Measurements from ENCODE around the gene E2F4. TPM values are rescaled to one million over a fixed set of nuclear protein-coding genes. Genes with fewer than 3 reads are reported as not detected.
A peak's percentile ranks its signal among the peaks of the same experiment; 100 is the strongest.

Gene E2F4
- total RNA-seq, 4 donors from 2014 or later: 84.9 to 156 (median 107) TPM

DNA sequence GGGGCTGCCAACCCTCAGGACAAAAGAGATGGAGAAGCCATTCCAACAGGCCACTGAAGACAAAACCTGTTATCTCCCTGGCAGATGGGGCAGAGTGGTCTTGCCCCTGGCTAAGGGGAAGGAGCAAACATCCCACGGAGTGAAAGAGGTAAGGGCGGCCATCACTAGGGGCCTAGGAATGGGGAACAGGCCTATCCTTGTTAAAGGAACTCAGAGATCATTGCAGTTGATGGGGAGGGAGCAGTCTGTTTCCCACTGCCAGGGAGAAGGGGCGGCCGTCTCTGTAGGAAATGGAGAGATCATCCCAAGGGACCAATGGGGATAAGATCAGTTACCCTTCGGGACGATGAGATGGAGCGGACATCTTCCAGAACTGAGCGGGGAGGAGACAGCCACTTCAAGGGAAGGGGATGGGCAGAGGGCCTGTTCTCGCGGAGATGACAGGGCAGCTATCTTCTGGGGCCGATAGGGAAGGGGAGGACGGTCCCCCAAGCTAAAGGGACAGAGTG, 34.4 kb downstream of the E2F4 start:
- DNase-seq (ENCODE audit: low spot score): no peak
- TF ChIP-seq, protein P1, sequence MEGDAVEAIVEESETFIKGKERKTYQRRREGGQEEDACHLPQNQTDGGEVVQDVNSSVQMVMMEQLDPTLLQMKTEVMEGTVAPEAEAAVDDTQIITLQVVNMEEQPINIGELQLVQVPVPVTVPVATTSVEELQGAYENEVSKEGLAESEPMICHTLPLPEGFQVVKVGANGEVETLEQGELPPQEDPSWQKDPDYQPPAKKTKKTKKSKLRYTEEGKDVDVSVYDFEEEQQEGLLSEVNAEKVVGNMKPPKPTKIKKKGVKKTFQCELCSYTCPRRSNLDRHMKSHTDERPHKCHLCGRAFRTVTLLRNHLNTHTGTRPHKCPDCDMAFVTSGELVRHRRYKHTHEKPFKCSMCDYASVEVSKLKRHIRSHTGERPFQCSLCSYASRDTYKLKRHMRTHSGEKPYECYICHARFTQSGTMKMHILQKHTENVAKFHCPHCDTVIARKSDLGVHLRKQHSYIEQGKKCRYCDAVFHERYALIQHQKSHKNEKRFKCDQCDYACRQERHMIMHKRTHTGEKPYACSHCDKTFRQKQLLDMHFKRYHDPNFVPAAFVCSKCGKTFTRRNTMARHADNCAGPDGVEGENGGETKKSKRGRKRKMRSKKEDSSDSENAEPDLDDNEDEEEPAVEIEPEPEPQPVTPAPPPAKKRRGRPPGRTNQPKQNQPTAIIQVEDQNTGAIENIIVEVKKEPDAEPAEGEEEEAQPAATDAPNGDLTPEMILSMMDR (IDR thresholded peaks at IDR 0.05): no peak
- ATAC-seq (ENCODE audit: low FRiP score): peak; percentile 2

DNA sequence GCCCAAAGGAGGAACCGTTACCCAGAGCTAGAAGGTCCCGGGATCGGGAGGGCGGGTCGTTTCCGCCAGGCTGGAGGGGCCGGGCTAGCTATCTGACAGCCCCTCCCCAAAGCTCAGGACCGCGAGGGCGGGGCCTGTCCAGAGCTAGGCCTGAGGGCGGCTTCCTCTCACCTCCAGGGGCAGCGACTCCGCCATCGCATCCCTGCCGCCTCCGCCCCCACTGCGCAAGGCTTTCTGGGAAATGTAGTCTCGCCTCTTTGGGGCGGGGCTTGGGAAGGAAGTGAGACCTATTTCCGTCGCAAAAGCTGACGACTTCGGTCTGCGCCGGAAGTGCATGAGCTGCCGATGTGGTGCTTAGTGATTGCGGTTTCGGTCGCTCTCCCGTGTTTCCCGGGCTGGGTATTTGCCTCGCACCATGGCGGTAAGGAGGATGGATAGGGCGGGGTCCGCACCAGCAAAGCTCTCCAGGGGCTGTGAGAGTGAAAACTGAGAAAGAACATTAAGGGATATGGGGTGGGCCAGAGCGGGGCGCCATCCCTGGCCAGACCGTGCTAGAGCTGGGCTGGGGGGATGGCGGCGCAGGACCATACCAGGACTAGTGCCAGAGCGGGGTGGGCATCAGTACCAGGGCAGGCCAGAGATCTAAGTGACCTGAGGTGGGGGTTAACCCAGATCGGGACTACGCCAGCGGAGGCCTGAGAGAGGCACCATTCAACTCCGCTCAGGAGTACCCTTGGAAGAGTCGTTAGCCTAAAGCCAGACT, 35.0 kb downstream of the E2F4 start, which contains the start of gene TMEM208:
TSS of gene TMEM208 (plus strand) at position 327 of the 763 bp plus-strand sequence. CDS start at position 416, 89 bp downstream.
- ATAC-seq (ENCODE audit: low FRiP score) (peak; percentile 97), DNase-seq (ENCODE audit: low spot score) (peak; percentile 97)
- TF ChIP-seq, protein P1 (IDR thresholded peaks at IDR 0.05): no peak

DNA sequence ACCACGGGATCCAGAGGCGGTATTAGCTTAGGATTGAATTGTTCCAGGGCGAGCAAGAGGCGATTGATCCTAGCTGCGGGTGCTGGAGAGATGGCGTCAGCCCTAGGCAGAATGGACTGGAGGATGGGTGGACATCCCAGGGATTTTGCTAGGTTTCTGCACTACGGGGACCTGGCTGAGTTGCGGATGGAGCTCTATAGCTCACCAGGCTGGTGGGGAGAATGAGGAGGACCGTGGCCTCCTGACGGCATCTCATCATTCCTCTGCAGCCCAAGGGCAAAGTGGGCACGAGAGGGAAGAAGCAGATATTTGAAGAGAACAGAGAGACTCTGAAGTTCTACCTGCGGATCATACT, 35.6 kb downstream of the E2F4 start:
- TF ChIP-seq, protein P1 (IDR thresholded peaks at IDR 0.05): no peak
- ATAC-seq (ENCODE audit: low FRiP score) (no peak), DNase-seq (ENCODE audit: low spot score) (no peak)

DNA sequence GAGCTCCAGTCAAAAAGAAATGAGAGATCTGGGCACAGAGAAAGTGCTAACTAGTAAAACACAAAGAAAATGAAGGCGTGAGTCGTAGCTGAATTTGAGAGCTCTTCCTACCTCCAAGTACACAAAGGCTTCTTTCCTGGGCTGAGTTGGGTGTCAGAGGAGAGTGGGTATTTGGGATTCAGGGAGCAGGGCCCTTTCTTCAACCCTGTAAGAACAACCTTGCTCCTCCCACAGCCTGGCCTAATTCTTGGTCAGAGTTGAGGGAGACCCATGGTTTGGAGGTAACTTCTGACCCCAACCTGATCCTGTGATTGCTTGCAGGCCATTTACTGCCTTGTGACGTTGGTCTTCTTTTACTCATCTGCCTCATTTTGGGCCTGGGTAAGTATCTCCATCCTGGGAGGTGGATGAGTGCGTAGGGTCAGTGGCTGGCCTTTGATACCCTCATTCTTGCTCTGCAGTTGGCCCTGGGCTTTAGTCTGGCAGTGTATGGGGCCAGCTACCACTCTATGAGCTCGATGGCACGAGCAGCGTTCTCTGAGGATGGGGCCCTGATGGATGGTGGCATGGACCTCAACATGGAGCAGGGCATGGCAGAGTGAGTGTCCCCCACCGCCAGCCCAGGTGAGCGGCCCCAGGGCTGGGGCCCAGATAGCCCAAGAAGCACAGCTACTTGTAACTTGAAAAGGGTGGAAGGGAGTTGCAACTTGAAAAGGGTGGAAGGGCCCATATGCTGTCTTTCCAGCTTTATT, 36.3 kb downstream of the E2F4 start:
- no peak for ATAC-seq (ENCODE audit: low FRiP score)
- DNase-seq (ENCODE audit: low spot score): no peak
- TF ChIP-seq, protein P1 (IDR thresholded peaks at IDR 0.05): no peak

DNA sequence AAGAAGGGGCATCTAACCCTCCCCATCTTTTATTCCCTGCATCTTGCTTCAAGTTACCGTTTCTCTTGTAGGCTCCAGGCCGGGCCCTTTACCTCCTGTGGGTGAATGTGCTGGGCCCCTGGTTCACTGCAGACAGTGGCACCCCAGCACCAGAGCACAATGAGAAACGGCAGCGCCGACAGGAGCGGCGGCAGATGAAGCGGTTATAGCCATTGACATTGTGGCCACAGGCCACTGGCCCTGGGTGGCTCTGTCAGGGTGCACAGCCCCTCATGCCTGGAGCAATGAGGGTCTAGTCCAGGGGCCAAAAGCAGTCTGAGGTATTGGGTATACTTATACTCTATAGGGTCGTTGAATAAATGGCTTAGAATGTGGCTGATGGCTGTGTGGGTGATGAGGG, 37.0 kb downstream of the E2F4 start:
- ATAC-seq (ENCODE audit: low FRiP score): no peak
- no peak for DNase-seq (ENCODE audit: low spot score)
- TF ChIP-seq, protein P1 (IDR thresholded peaks at IDR 0.05): no peak

DNA sequence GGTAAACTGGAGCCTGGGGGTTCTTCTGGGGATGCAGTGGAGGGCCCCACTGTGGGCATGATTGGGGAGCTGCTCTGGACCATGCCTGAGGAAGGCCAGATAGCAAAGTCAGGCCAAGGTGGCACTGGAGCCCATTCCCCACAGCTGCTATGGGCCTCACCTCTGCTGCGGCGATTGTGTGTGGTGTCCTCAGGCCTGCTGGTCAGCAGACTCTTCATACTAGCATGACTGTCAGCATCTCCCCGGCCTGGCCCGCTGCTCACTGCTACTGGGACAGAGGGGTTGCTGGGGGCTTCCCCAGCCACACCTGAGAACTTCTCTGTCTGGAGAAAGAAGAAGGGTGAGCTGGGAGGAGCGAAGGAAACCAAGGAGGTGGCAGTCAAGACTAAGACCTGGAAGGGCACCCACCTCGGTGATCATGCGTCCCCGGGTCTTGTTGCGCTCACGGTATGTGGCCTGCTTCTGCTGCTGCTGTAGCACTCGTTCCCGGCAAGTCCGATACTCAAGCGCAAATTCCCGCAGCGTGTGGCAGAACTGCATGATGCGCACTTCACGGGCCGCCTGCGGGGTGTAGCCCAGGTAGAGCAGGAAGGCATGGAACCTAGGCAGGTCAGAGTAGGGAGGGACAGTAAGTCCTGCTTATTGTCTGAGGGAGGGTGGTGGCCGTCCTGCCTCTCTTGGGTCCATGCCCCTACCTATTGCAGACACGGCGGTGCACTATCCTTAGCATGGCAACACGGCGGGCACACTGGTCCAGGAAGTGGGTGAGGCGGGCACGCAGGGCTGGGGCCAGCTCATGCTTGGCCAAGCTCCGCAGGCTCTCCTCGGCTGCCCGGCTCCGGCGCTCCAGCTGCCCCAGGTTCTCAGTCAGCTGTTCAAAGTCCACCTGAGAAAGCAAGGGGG, 38.2 kb downstream of the E2F4 start:
- TF ChIP-seq, protein P1 (IDR thresholded peaks at IDR 0.05): no peak
- ATAC-seq (ENCODE audit: low FRiP score) (no peak), DNase-seq (ENCODE audit: low spot score) (no peak)

Measured in omental fat pad (tissue), 4 donors.